Mesenchymal stem cell (in vitro differentiated cells and primary cell): ENCODE measurements around the gene IDI1.
"Not testable (repeated sequence)": the region's sequence is repeated elsewhere in the genome, so short reads cannot be mapped to it uniquely, and the experiment has no call there.

ENCODE experiments used
- DNase-seq: peaks from one replicate; pipeline ENCODE4 v3.0.0-alpha.2; 2013
- H2AFZ ChIP-seq: one replicate; pipeline ENCODE4 v1.6.1; 2013; ENCODE audit warnings: low read depth, mild to moderate bottlenecking, control low read depth, inconsistent platforms, low read length, moderate library complexity
- H2AK5ac ChIP-seq: 2 replicates; pipeline ENCODE4 v1.6.1; 2013; ENCODE audit warnings: low read length, moderate library complexity, mild to moderate bottlenecking, inconsistent platforms; ENCODE audit not compliant: severe bottlenecking
- H2BK120ac ChIP-seq: one replicate; pipeline ENCODE4 v1.6.1; 2013; ENCODE audit warnings: low read depth, mild to moderate bottlenecking, inconsistent platforms, low read length, moderate library complexity
- H2BK12ac ChIP-seq, 2 experiments: one replicate each; pipeline ENCODE4 v1.6.1; 2013; ENCODE audit warnings: inconsistent platforms in 2 of 2, low read length in 2 of 2, mild to moderate bottlenecking in 2 of 2, moderate library complexity in 2 of 2, control low read depth in 1 of 2
- H2BK15ac ChIP-seq: one replicate; pipeline ENCODE4 v1.6.1; 2013; ENCODE audit warnings: mild to moderate bottlenecking, low read depth, inconsistent platforms; ENCODE audit not compliant: poor library complexity, severe bottlenecking
- H2BK5ac ChIP-seq: 2 replicates; pipeline ENCODE4 v1.6.1; 2013; ENCODE audit warnings: low read depth, mild to moderate bottlenecking, low read length, control low read depth, inconsistent platforms; ENCODE audit not compliant: poor library complexity, severe bottlenecking
- H3K14ac ChIP-seq, 2 experiments: one replicate each; pipeline ENCODE4 v1.6.1; 2013; ENCODE audit warnings: inconsistent platforms in 2 of 2, low read length in 2 of 2, control low read depth in 1 of 2, mild to moderate bottlenecking in 1 of 2, moderate library complexity in 1 of 2
- H3K18ac ChIP-seq, 2 experiments: one replicate each; pipeline ENCODE4 v1.6.1; 2013; ENCODE audit warnings: inconsistent platforms in 2 of 2, low read length in 2 of 2, control low read depth in 1 of 2, low read depth in 1 of 2, mild to moderate bottlenecking in 1 of 2
- H3K23ac ChIP-seq, 2 experiments: one replicate each; pipeline ENCODE4 v1.6.1; 2013; ENCODE audit warnings: inconsistent platforms in 2 of 2, low read length in 2 of 2, mild to moderate bottlenecking in 2 of 2, moderate library complexity in 2 of 2, control low read depth in 1 of 2
- H3K27ac ChIP-seq: 2 replicates; pipeline ENCODE4 v1.5.1; 2013; ENCODE audit warnings: mild to moderate bottlenecking, moderate library complexity, low read length, control low read depth, inconsistent platforms; ENCODE audit not compliant: poor library complexity, severe bottlenecking
- H3K27me3 ChIP-seq, 2 experiments: 2 replicates each; pipeline versions ENCODE4 v1.6.1 to v1.7.0; 2013; ENCODE audit warnings: low read length in 2 of 2, mild to moderate bottlenecking in 2 of 2, moderate library complexity in 2 of 2, control low read depth in 1 of 2, inconsistent platforms in 1 of 2; ENCODE audit not compliant: control insufficient read depth in 1 of 2, insufficient read depth in 1 of 2
- H3K36me3 ChIP-seq, 2 experiments: 2 replicates each; pipeline versions ENCODE4 v1.6.1 to v1.7.0; 2013; ENCODE audit warnings: low read length in 2 of 2, control low read depth in 1 of 2, inconsistent platforms in 1 of 2, low read depth in 1 of 2, mild to moderate bottlenecking in 1 of 2; ENCODE audit not compliant: insufficient read depth in 2 of 2, control insufficient read depth in 1 of 2
- H3K4ac ChIP-seq, 2 experiments: one replicate each; pipeline ENCODE4 v1.6.1; 2013; ENCODE audit warnings: inconsistent platforms in 2 of 2, low read length in 2 of 2, mild to moderate bottlenecking in 2 of 2, moderate library complexity in 2 of 2, control low read depth in 1 of 2, low read depth in 1 of 2
- H3K4me1 ChIP-seq: 2 replicates; pipeline ENCODE4 v1.6.1; 2013; ENCODE audit warnings: low read depth, low read length, control low read depth; ENCODE audit not compliant: control insufficient read depth, insufficient read depth
- H3K4me2 ChIP-seq: 2 replicates; pipeline ENCODE4 v1.6.1; 2013; ENCODE audit warnings: low read length, mild to moderate bottlenecking, inconsistent platforms; ENCODE audit not compliant: poor library complexity, severe bottlenecking
- H3K4me3 ChIP-seq, 2 experiments: 2 replicates each; pipeline versions ENCODE4 v1.5.1 to v1.7.0; 2013; ENCODE audit warnings: low read length in 2 of 2, mild to moderate bottlenecking in 2 of 2, control low read depth in 1 of 2, low read depth in 1 of 2; ENCODE audit not compliant: insufficient read depth in 1 of 2
- H3K79me1 ChIP-seq: replicated peaks from 2 replicates; pipeline ENCODE4 v1.6.1; 2013; ENCODE audit warnings: mild to moderate bottlenecking, control low read depth, low read length, inconsistent platforms; ENCODE audit not compliant: poor library complexity, severe bottlenecking
- H3K9ac ChIP-seq: 2 replicates; pipeline ENCODE4 v1.7.0; 2013; ENCODE audit warnings: mild to moderate bottlenecking, low read length, moderate library complexity
- H3K9me3 ChIP-seq: 2 replicates; pipeline ENCODE4 v1.7.0; 2013; ENCODE audit warnings: mild to moderate bottlenecking, low read length; ENCODE audit not compliant: control insufficient read depth
- H4K8ac ChIP-seq: one replicate; pipeline ENCODE4 v1.6.1; 2013; ENCODE audit warnings: inconsistent platforms, mild to moderate bottlenecking, low read length, moderate library complexity
- H4K91ac ChIP-seq: one replicate; pipeline ENCODE4 v1.6.1; 2013; ENCODE audit warnings: mild to moderate bottlenecking, low read length, inconsistent platforms
- WGBS: methylation state at CpG from one replicate; pipeline ENCODE4 v1.1.7; 2013; ENCODE audit warnings: mixed read lengths; 5-methylcytosine and 5-hydroxymethylcytosine counted together

Gene IDI1

GRCh38 chr10:1068380-1069361, 19.8 kb upstream of the IDI1 start:
- no peak overlapping the region for H2BK15ac ChIP-seq
- no peak overlapping the region for H2BK120ac ChIP-seq
- H4K8ac ChIP-seq, result no peak overlapping the region
- H3K4me2 ChIP-seq, result no peak overlapping the region
- H3K14ac ChIP-seq, result no peak overlapping the region
- H3K36me3 ChIP-seq, result peaks cover 7 to 30% of the 10 kb centered on the region in 2 experiments
- no peaks in the 10 kb centered on the region for H3K4me1 ChIP-seq
- WGBS, result 85% methylated on average over 7 of the region's 10 CpGs
- no peak overlapping the region for H3K9ac ChIP-seq
- H3K4me3 ChIP-seq, result no peak overlapping the region
- no peak overlapping the region for H2AFZ ChIP-seq
- no peak overlapping the region for H4K91ac ChIP-seq
- no peak overlapping the region for H2BK12ac ChIP-seq
- H3K23ac ChIP-seq, result no peak overlapping the region
- peak overlapping the region in 1 of 2 experiments; percentile 21 for H3K18ac ChIP-seq
- no peak overlapping the region for H3K27ac ChIP-seq
- H3K9me3 ChIP-seq, result no peaks in the 10 kb centered on the region
- no peak overlapping the region for H3K4ac ChIP-seq
- no peak overlapping the region for H2BK5ac ChIP-seq
- no peak overlapping the region for H2AK5ac ChIP-seq
- no peak for DNase-seq
- H3K27me3 ChIP-seq, result no peaks in the 10 kb centered on the region
- peaks cover 28% of the 10 kb centered on the region for H3K79me1 ChIP-seq

- H3K23ac ChIP-seq, H3K27ac ChIP-seq, H2BK15ac ChIP-seq, H3K18ac ChIP-seq, H3K14ac ChIP-seq, H3K4me2 ChIP-seq, H2BK120ac ChIP-seq, H2BK5ac ChIP-seq, H3K4me1 ChIP-seq, H3K9me3 ChIP-seq, H4K8ac ChIP-seq, H3K27me3 ChIP-seq, H2BK12ac ChIP-seq, H3K9ac ChIP-seq, H2AK5ac ChIP-seq, DNase-seq, H2AFZ ChIP-seq, H3K4me3 ChIP-seq, H3K4ac ChIP-seq, H4K91ac ChIP-seq: not testable (repeated sequence)
- WGBS, result 83% methylated on average over 6 of the region's 8 CpGs
- peaks cover 35% of the 10 kb centered on the region for H3K79me1 ChIP-seq
- H3K36me3 ChIP-seq, result peaks cover 6 to 21% of the 10 kb centered on the region in 2 experiments
Observed at GRCh38 chr10:1066734-1067133, 17.8 kb upstream of the IDI1 start.

GRCh38 chr10:1064964-1065247, 16.0 kb upstream of the IDI1 start:
- Histone ChIP-seq H2AFZ (no peak overlapping the region), H2AK5ac (no peak overlapping the region), H3K9me3 (no peaks in the 10 kb centered on the region), H3K4ac (no peak overlapping the region), H3K14ac (no peak overlapping the region), H3K4me3 (no peak overlapping the region), H3K4me1 (peaks cover 5% of the 10 kb centered on the region), H3K4me2 (no peak overlapping the region), H3K9ac (no peak overlapping the region), H3K18ac (no peak overlapping the region), H3K27ac (no peak overlapping the region), H2BK15ac (no peak overlapping the region), H2BK5ac (no peak overlapping the region), H2BK12ac (no peak overlapping the region), H3K36me3 (peaks cover 6 to 21% of the 10 kb centered on the region in 2 experiments), H4K8ac (no peak overlapping the region), H3K27me3 (no peaks in the 10 kb centered on the region), H3K23ac (no peak overlapping the region), H3K79me1 (peaks cover 34% of the 10 kb centered on the region), H2BK120ac (no peak overlapping the region), H4K91ac (no peak overlapping the region)
- DNase-seq, result no peak
- 99% methylated on average over 4 of the region's 4 CpGs for WGBS

GRCh38 chr10:1063232-1063865, 14.4 kb upstream of the IDI1 start:
- Histone ChIP-seq H3K27ac (no peak overlapping the region), H3K14ac (no peak overlapping the region), H3K9me3 (no peaks in the 10 kb centered on the region), H3K4me2 (no peak overlapping the region), H3K79me1 (peaks cover 30% of the 10 kb centered on the region), H3K27me3 (no peaks in the 10 kb centered on the region), H4K91ac (no peak overlapping the region), H3K4me1 (peaks cover 5% of the 10 kb centered on the region), H4K8ac (peak overlapping the region; percentile 12), H2AK5ac (no peak overlapping the region), H2BK12ac (peak overlapping the region in 1 of 2 experiments; percentile 23), H2AFZ (no peak overlapping the region), H3K18ac (no peak overlapping the region), H3K9ac (no peak overlapping the region), H3K4me3 (no peak overlapping the region), H3K23ac (no peak overlapping the region), H2BK120ac (no peak overlapping the region), H2BK15ac (no peak overlapping the region), H3K4ac (no peak overlapping the region), H3K36me3 (peaks cover 8 to 24% of the 10 kb centered on the region in 2 experiments), H2BK5ac (no peak overlapping the region)
- DNase-seq, result no peak
- 92% methylated on average over 7 of the region's 7 CpGs for WGBS
